ENCODE results near the gene CYB5R4. TPM values are rescaled to one million over a fixed set of nuclear protein-coding genes. Genes with fewer than 3 reads are reported as not detected.

CYB5R4 gene
- total RNA-seq, 2 experiments from 2014 or later, result 15.5 to 16.3 TPM

DNA sequence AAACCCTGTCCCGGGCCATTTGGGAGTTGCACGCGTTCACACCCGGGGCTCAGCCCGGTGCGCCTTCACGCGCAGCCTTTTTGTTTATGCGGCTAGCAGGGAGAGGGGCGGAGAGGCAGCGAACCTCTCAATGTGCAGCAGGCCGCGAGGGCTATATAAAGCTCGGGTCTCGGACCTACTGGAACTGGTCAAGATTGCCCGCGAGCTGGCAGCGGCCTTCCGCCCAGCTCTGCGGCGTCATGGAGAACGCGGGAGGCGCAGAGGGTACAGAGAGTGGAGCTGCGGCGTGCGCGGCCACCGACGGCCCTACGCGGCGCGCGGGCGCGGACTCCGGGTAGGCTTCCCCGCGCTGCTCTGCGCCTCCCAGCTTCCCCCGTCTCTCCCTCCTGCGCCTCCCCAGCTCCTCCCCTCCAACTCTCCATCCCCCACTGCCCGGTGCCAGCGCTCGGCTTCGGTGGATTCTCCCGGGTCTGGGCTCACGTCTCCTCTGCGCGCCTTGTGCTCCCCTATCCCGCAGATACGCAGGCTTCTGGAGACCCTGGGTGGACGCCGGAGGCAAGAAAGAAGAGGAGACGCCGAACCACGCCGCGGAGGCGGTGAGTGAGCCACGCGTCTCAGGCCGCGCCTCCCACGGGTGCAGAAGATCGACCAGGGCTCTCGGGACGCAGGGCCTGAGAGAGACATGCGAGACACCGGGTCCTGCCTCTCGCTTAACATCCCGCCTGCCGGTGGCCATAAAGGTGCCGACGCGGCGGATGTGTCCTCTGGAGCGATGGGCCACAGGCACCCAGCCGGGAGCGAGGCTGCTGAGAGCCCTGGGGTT lies 6.1 kb upstream of the CYB5R4 start, which contains the start of gene RIPPLY2:
Gene RIPPLY2 (plus strand): TSS at position 183 of the 823 bp plus-strand sequence. CDS start 57 bp downstream, at position 240.
- Mint-ChIP-seq H3K9me3 (no peaks in the 10 kb centered on the region), H3K4me1 (ENCODE audit: low read depth) (peaks cover 11% of the 10 kb centered on the region), H3K27ac (no peak within 1 kb of the TSS), H3K27me3 (peaks cover 68% of the 10 kb centered on the region), H3K36me3 (ENCODE audit: low read depth) (no peaks in the 10 kb centered on the region), H3K4me3 (peak within 1 kb of the TSS; percentile 58)
- H3K27ac ChIP-seq (ENCODE audit: low read depth in 1 of 2, low read length in 2 of 2), result no peak within 1 kb of the TSS
- POLR2A ChIA-PET, result interaction anchor here (0.6 kb wide), 1 partner anchor 1450 kb away, joined by 3 read pairs; no protein-coding TSS in a partner anchor
- no peak for TF ChIP-seq CTCF (IDR thresholded peaks at IDR 0.05)
- H3K36me3 ChIP-seq (ENCODE audit: insufficient read depth, low read length), result no peaks in the 10 kb centered on the region
- intact Hi-C loops (cut with DNase I, micrococcal nuclease), result loop anchor here in 1 of 2 experiments (10.0 kb wide), 1 partner anchor 1609 kb away; the partner anchor contains the start of gene IBTK
- CTCF ChIA-PET, result no interaction called here
- ATAC-seq (ENCODE audit: poor library complexity), result no peak
- peaks cover 0 to 11% of the 10 kb centered on the region in 2 experiments for H3K9me3 ChIP-seq (ENCODE audit: control insufficient read depth in 1 of 2, insufficient read depth in 1 of 2, low read length in 2 of 2)
- peaks cover 34 to 59% of the 10 kb centered on the region in 2 experiments for H3K27me3 ChIP-seq (ENCODE audit: control insufficient read depth in 1 of 2, insufficient read depth in 2 of 2, low read length in 2 of 2)
- peak within 1 kb of the TSS; percentile 6 for H3K4me3 ChIP-seq (ENCODE audit: low read length)
- DNase-seq, result peak in 2 of 14 experiments; percentile 4 to 11
- H3K4me1 ChIP-seq (ENCODE audit: insufficient read depth, low read length), result peaks cover 14% of the 10 kb centered on the region

GRCh38 chr6:83854001-83854501 lies 5.4 kb upstream of the CYB5R4 start:
- Mint-ChIP-seq H3K4me1 (ENCODE audit: low read depth) (peaks cover 18% of the 10 kb centered on the region), H3K27me3 (peaks cover 61% of the 10 kb centered on the region), H3K9me3 (no peaks in the 10 kb centered on the region), H3K27ac (no peak overlapping the region), H3K36me3 (ENCODE audit: low read depth) (no peaks in the 10 kb centered on the region), H3K4me3 (peak overlapping the region; percentile 43)
- H3K9me3 ChIP-seq (ENCODE audit: control insufficient read depth in 1 of 2, insufficient read depth in 1 of 2, low read length in 2 of 2), result peaks cover 0 to 11% of the 10 kb centered on the region in 2 experiments
- H3K4me3 ChIP-seq (ENCODE audit: low read length), result no peak overlapping the region
- H3K27ac ChIP-seq (ENCODE audit: low read depth in 1 of 2, low read length in 2 of 2), result no peak overlapping the region
- POLR2A ChIA-PET, result no interaction called here
- intact Hi-C loops (cut with DNase I, micrococcal nuclease), result loop anchor here in 1 of 2 experiments (10.0 kb wide), 1 partner anchor 1609 kb away; the partner anchor contains the start of gene IBTK
- peaks cover 34 to 57% of the 10 kb centered on the region in 2 experiments for H3K27me3 ChIP-seq (ENCODE audit: control insufficient read depth in 1 of 2, insufficient read depth in 2 of 2, low read length in 2 of 2)
- H3K36me3 ChIP-seq (ENCODE audit: insufficient read depth, low read length), result no peaks in the 10 kb centered on the region
- DNase-seq, result no peak
- TF ChIP-seq CTCF (IDR thresholded peaks at IDR 0.05), result no peak
- peaks cover 20% of the 10 kb centered on the region for H3K4me1 ChIP-seq (ENCODE audit: insufficient read depth, low read length)
- CTCF ChIA-PET, result no interaction called here
- ATAC-seq (ENCODE audit: poor library complexity), result no peak

DNA sequence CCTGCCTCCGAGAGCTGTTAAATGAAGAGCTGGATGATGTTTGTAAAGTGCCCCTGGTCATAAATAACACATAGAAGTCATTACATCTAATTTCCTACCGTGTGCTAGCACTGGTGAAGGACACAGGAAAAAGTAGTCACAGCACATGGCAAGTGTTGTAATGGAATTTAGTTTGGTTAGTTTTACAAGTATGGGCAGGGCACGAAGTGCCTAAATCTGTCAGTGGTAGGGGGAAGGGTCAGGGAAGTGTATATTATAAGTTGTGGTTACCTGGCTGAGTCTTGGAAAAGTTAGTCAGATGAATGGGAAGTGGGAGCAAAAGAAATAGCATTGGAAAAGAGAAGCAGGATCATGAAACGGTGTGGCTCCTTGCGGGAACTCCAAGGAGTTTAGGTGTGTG lies 4.7 kb upstream of the CYB5R4 start:
- no peak overlapping the region for H3K27ac ChIP-seq (ENCODE audit: low read depth in 1 of 2, low read length in 2 of 2)
- peaks cover 34 to 51% of the 10 kb centered on the region in 2 experiments for H3K27me3 ChIP-seq (ENCODE audit: control insufficient read depth in 1 of 2, insufficient read depth in 2 of 2, low read length in 2 of 2)
- TF ChIP-seq CTCF (IDR thresholded peaks at IDR 0.05), result no peak
- peaks cover 0 to 11% of the 10 kb centered on the region in 2 experiments for H3K9me3 ChIP-seq (ENCODE audit: control insufficient read depth in 1 of 2, insufficient read depth in 1 of 2, low read length in 2 of 2)
- H3K36me3 ChIP-seq (ENCODE audit: insufficient read depth, low read length), result no peaks in the 10 kb centered on the region
- Mint-ChIP-seq H3K9me3 (no peaks in the 10 kb centered on the region), H3K36me3 (ENCODE audit: low read depth) (peaks cover 2% of the 10 kb centered on the region), H3K27me3 (peaks cover 54% of the 10 kb centered on the region), H3K27ac (no peak overlapping the region), H3K4me1 (ENCODE audit: low read depth) (peaks cover 24% of the 10 kb centered on the region), H3K4me3 (no peak overlapping the region)
- ChIA-PET CTCF (interaction anchor here (0.5 kb wide), 1 partner anchor 343 kb away, joined by 3 read pairs; no protein-coding TSS in a partner anchor), POLR2A (no interaction called here)
- no peak for DNase-seq
- H3K4me1 ChIP-seq (ENCODE audit: insufficient read depth, low read length), result peaks cover 20% of the 10 kb centered on the region
- H3K4me3 ChIP-seq (ENCODE audit: low read length), result no peak overlapping the region
- no peak for ATAC-seq (ENCODE audit: poor library complexity)
- intact Hi-C loops (cut with DNase I, micrococcal nuclease), result loop anchor here in 1 of 2 experiments (5.0 to 10.0 kb wide), 2 partner anchors 662 to 1610 kb away; partner anchors contain the start of genes IBTK, PGM3 and RWDD2A

All from CD4-positive, alpha-beta T cell (primary cell).